Measurements from ENCODE around the gene LRRC43.
A peak's percentile ranks its signal among the peaks of the same experiment; 100 is the strongest.

DNA sequence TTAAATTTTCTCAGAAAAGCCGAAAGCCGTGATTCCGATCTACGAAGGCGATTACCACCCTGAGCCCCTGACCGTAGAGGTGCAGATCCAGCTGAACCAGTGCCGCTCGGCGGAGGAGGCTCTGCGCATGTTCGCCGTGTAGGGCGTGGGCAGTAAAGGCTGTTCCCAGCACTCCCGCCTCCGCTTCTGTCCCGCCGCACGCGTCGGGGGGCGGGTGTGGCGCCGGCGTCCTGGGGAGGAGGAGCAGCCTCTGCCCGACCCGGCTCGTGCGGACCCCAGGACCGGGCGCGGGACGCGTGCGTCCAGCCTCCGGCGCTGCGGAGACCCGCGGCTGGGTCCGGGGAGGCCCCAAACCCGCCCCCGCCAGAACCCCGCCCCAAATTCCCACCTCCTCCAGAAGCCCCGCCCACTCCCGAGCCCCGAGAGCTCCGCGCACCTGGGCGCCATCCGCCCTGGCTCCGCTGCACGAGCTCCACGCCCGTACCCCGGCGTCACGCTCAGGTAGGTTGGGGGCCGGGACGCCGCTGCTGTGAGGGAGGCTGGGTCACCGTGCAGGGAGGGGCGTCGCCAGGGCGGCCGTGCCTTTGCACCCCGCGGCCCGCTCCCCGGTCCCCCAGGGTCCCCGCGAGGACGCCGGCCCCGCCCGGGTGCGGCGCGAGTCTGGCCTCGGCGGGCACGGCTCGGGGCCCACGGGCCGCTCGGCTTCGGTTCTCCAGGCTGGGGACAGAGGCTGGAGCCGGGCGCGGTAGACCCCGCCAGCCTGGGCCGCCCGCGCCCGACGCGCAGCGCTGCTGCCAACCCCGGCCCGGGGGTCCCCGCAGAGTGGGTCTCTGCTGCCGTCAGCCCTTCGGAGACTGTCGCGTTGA lies 20.6 kb downstream of the LRRC43 start, which contains the start of gene B3GNT4:
- no peak for TF ChIP-seq CEBPB (IDR thresholded peaks at IDR 0.05)
- TF ChIP-seq, protein P1, sequence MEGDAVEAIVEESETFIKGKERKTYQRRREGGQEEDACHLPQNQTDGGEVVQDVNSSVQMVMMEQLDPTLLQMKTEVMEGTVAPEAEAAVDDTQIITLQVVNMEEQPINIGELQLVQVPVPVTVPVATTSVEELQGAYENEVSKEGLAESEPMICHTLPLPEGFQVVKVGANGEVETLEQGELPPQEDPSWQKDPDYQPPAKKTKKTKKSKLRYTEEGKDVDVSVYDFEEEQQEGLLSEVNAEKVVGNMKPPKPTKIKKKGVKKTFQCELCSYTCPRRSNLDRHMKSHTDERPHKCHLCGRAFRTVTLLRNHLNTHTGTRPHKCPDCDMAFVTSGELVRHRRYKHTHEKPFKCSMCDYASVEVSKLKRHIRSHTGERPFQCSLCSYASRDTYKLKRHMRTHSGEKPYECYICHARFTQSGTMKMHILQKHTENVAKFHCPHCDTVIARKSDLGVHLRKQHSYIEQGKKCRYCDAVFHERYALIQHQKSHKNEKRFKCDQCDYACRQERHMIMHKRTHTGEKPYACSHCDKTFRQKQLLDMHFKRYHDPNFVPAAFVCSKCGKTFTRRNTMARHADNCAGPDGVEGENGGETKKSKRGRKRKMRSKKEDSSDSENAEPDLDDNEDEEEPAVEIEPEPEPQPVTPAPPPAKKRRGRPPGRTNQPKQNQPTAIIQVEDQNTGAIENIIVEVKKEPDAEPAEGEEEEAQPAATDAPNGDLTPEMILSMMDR (IDR thresholded peaks at IDR 0.05), result no peak
- TF ChIP-seq, protein P2, sequence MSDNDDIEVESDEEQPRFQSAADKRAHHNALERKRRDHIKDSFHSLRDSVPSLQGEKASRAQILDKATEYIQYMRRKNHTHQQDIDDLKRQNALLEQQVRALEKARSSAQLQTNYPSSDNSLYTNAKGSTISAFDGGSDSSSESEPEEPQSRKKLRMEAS (IDR thresholded peaks at IDR 0.05), result peak; percentile 86
- TF ChIP-seq POLR2A (IDR thresholded peaks at IDR 0.05; ENCODE audit: low read length), result peak; percentile 59
